IMR-90 (cell line): ENCODE data around the gene ERC2. TPM values are rescaled to one million over a fixed set of nuclear protein-coding genes. Genes with fewer than 3 reads are reported as not detected.

Experiments
- ATAC-seq: fragments of 200-7000 bp; cut with Tn5 transposase; 2 replicates; pipeline ENCODE4 v1.9.1; 2020; ENCODE audit warnings: low read depth, mild to moderate bottlenecking, moderate library complexity
- BruUV-seq: library from RNA; stranded (reverse); fragments of 400-500 nt; replicated peaks from 2 replicates; lab custom pipeline; 2021; lab: Mats Ljungman, UMichigan
- CTCF ChIA-PET: fragments of 300-600 bp; formaldehyde crosslinking; extraction: SDS; loops from one replicate; lab custom pipeline; 2021; ENCODE audit warnings: antibody characterized with exemption; lab: Yijun Ruan, JAX
- POLR2A ChIA-PET: fragments of 300-600 bp; sonication (Branson Sonifier 250); formaldehyde crosslinking; loops from one replicate; lab custom pipeline; 2022; ENCODE audit warnings: antibody characterized with exemption; ENCODE audit not compliant: unreplicated experiment; lab: Charles Lee
- DNase-seq: peaks from one replicate; pipeline ENCODE4 v3.0.0; 2013
- H2AFZ ChIP-seq: replicated peaks from 2 replicates; pipeline ENCODE3; 2013; ENCODE audit warnings: low read length, mild to moderate bottlenecking; ENCODE audit not compliant: poor library complexity
- H2AK5ac ChIP-seq: 2 replicates; pipeline ENCODE4 v1.6.1; 2013; ENCODE audit warnings: low read depth, low read length, inconsistent platforms
- H2AK9ac ChIP-seq: replicated peaks from 2 replicates; pipeline ENCODE3; 2013; ENCODE audit warnings: mild to moderate bottlenecking, low read depth, low read length, moderate library complexity; ENCODE audit not compliant: poor library complexity
- H2BK120ac ChIP-seq: 2 replicates; pipeline ENCODE4 v1.6.1; 2013; ENCODE audit warnings: low read depth, low read length, inconsistent platforms
- H2BK15ac ChIP-seq: 3 replicates; pipeline ENCODE4 v1.6.1; 2013; ENCODE audit warnings: low read depth, low read length, inconsistent platforms
- H2BK20ac ChIP-seq: 2 replicates; pipeline ENCODE4 v1.6.1; 2013; ENCODE audit warnings: low read depth, mild to moderate bottlenecking, inconsistent platforms, low read length, moderate library complexity
- H2BK5ac ChIP-seq: 2 replicates; pipeline ENCODE4 v1.6.1; 2013; ENCODE audit warnings: mild to moderate bottlenecking, low read depth, low read length, inconsistent platforms; ENCODE audit not compliant: poor library complexity, severe bottlenecking
- H3K14ac ChIP-seq: replicated peaks from 2 replicates; pipeline ENCODE4 v1.6.1; 2013; ENCODE audit warnings: low read depth, low read length, inconsistent platforms
- H3K18ac ChIP-seq: 2 replicates; pipeline ENCODE4 v1.6.1; 2013; ENCODE audit warnings: low read depth, low read length, control low read depth
- H3K23ac ChIP-seq: 2 replicates; pipeline ENCODE4 v1.6.1; 2013; ENCODE audit warnings: low read depth, low read length, inconsistent platforms
- H3K27ac ChIP-seq: 2 replicates; pipeline ENCODE4 v1.5.1; 2013; ENCODE audit warnings: mild to moderate bottlenecking, control low read depth, low read length; ENCODE audit not compliant: insufficient read depth
- H3K27me3 ChIP-seq: 2 replicates; pipeline ENCODE4 v1.6.1; 2013; ENCODE audit warnings: low read length; ENCODE audit not compliant: control insufficient read depth, insufficient read depth
- H3K36me3 ChIP-seq: 2 replicates; pipeline ENCODE4 v1.6.1; 2013; ENCODE audit warnings: low read length, mixed read lengths; ENCODE audit not compliant: control insufficient read depth, insufficient read depth
- H3K4ac ChIP-seq: 2 replicates; pipeline ENCODE4 v1.6.1; 2013; ENCODE audit warnings: low read depth, low read length, inconsistent platforms
- H3K4me1 ChIP-seq: 2 replicates; pipeline ENCODE4 v1.6.1; 2013; ENCODE audit warnings: low read length, mixed read lengths; ENCODE audit not compliant: control insufficient read depth, insufficient read depth
- H3K4me2 ChIP-seq: 2 replicates; pipeline ENCODE4 v1.6.1; 2013; ENCODE audit warnings: low read depth, mild to moderate bottlenecking, control low read depth, low read length, moderate library complexity
- H3K4me3 ChIP-seq: 2 replicates; pipeline ENCODE4 v1.5.1; 2013; ENCODE audit warnings: low read depth, mild to moderate bottlenecking, control low read depth, low read length, moderate library complexity; ENCODE audit not compliant: insufficient read depth
- H3K56ac ChIP-seq: 2 replicates; pipeline ENCODE4 v1.6.1; 2013; ENCODE audit warnings: low read length, inconsistent platforms; ENCODE audit not compliant: insufficient read depth; ENCODE audit errors: extremely low read depth
- H3K79me1 ChIP-seq, 2 experiments: 2 replicates each; pipeline ENCODE4 v1.6.1; 2013; ENCODE audit warnings: low read length in 2 of 2, inconsistent platforms in 1 of 2, low read depth in 1 of 2
- H3K9ac ChIP-seq: 2 replicates; pipeline ENCODE4 v1.6.1; 2013; ENCODE audit warnings: low read depth, low read length, control low read depth
- H3K9me1 ChIP-seq: 2 replicates; pipeline ENCODE4 v1.6.1; 2013; ENCODE audit warnings: low read length, inconsistent platforms; ENCODE audit not compliant: insufficient read depth
- H3K9me3 ChIP-seq: 2 replicates; pipeline ENCODE4 v1.6.1; 2013; ENCODE audit warnings: low read length; ENCODE audit not compliant: control insufficient read depth, insufficient read depth
- H4K20me1 ChIP-seq: 2 replicates; pipeline ENCODE4 v1.6.1; 2013; ENCODE audit warnings: low read length, inconsistent platforms; ENCODE audit not compliant: insufficient read depth
- H4K5ac ChIP-seq: 2 replicates; pipeline ENCODE4 v1.6.1; 2013; ENCODE audit warnings: mild to moderate bottlenecking, low read depth, low read length, control low read depth
- H4K8ac ChIP-seq, 2 experiments: 2 replicates each; pipeline ENCODE4 v1.6.1; 2013; ENCODE audit warnings: low read depth in 2 of 2, low read length in 2 of 2, control low read depth in 1 of 2, inconsistent platforms in 1 of 2
- H4K91ac ChIP-seq: 2 replicates; pipeline ENCODE4 v1.6.1; 2013; ENCODE audit warnings: low read depth, low read length, inconsistent platforms; ENCODE audit not compliant: insufficient read depth
- CHD1 ChIP-seq: IDR thresholded peaks from 2 replicates; pipeline ENCODE4 v1.6.1; 2012; ENCODE audit warnings: low read depth, low read length, improper control_type of control experiment
- CTCF ChIP-seq: conservative IDR thresholded peaks from 2 replicates; pipeline ENCODE4 v1.5.1; 2012; ENCODE audit warnings: mild to moderate bottlenecking, low read depth, low read length, improper control_type of control experiment
- FOS ChIP-seq: fragments of 150-350 bp; IDR thresholded peaks from 2 replicates; pipeline ENCODE4 v1.6.1; 2016; ENCODE audit warnings: low read depth, low read length
- NFE2L2 ChIP-seq: fragments of 150-350 bp; IDR thresholded peaks from 2 replicates; pipeline ENCODE4 v1.6.1; 2016; ENCODE audit warnings: low read depth, mild to moderate bottlenecking, low read length
- RAD21 ChIP-seq: IDR thresholded peaks from 2 replicates; pipeline ENCODE4 v1.6.1; 2012; ENCODE audit warnings: low read length, improper control_type of control experiment
- SMC3 ChIP-seq: fragments of 150-350 bp; IDR thresholded peaks from 2 replicates; pipeline ENCODE4 v1.6.1; 2016; ENCODE audit warnings: low read depth, mild to moderate bottlenecking, antibody characterized with exemption, low read length, moderate library complexity
- USF2 ChIP-seq: fragments of 150-350 bp; IDR thresholded peaks from 2 replicates; pipeline ENCODE4 v1.6.1; 2017; ENCODE audit warnings: mild to moderate bottlenecking, antibody characterized with exemption, low read length, low read depth
- WGBS, 2 experiments: methylation state at CpG; one replicate each; pipeline versions ENCODE4 v1.1.5 to v1.1.7; 2013; ENCODE audit warnings: missing lambda C conversion rate in 2 of 2; ENCODE audit not compliant: insufficient read length in 1 of 2; ENCODE audit errors: extremely low coverage in 2 of 2; 5-methylcytosine and 5-hydroxymethylcytosine counted together
- dilution Hi-C: fragments of 300-500 bp; cut with HindIII; formaldehyde crosslinking; loops from one replicate; pipeline ENCODE4 v1.14.3; 2018; ENCODE audit warnings: low sequenced_read_pairs; ENCODE audit not compliant: unreplicated experiment
- in situ Hi-C: fragments of 300-500 bp; cut with MboI; formaldehyde crosslinking; loops from 3 replicates; pipeline ENCODE4 v1.14.3; 2019; ENCODE audit warnings: low sequenced_read_pairs, inconsistent platforms, mixed read lengths
- intact Hi-C: fragments of 100-400 bp; cut with micrococcal nuclease; formaldehyde crosslinking; loops from 2 replicates; pipeline ENCODE4 v1.10.0; 2022
- polyA plus RNA-seq, 3 experiments: library from polyadenylated mRNA; depleted of rRNA; stranded (reverse); fragments of >200 nt; gene quantifications; 2 replicates each; pipeline ENCODE4 v1.2.3, GENCODE V29; 2012; ENCODE audit warnings: low replicate concordance in 1 of 3
- total RNA-seq: library from RNA; depleted of rRNA; stranded (reverse); fragments of >200 nt; gene quantifications from 2 replicates; pipeline ENCODE4 v1.2.3, GENCODE V29; 2012

The ERC2 gene
- total and polyA plus RNA-seq, 2 of the 4 experiments (the other 2 are of a cell fraction): 0.17 to 0.18 TPM

GRCh38 chr3:55899887-55900286, 568.4 kb downstream of the ERC2 start:
- Histone ChIP-seq H3K9me1 (no peaks in the 10 kb centered on the region), H2BK5ac (no peak overlapping the region), H2BK15ac (no peak overlapping the region), H4K8ac (no peak overlapping the region), H4K20me1 (no peaks in the 10 kb centered on the region), H2AK5ac (no peak overlapping the region), H3K27me3 (peaks cover 11% of the 10 kb centered on the region), H3K23ac (no peak overlapping the region), H2BK120ac (no peak overlapping the region), H3K14ac (no peak overlapping the region), H3K4me1 (no peaks in the 10 kb centered on the region), H2AK9ac (no peak overlapping the region), H3K4me2 (no peak overlapping the region), H3K9me3 (no peaks in the 10 kb centered on the region), H3K56ac (no peak overlapping the region), H3K27ac (no peak overlapping the region), H4K5ac (no peak overlapping the region), H2BK20ac (no peak overlapping the region), H3K18ac (no peak overlapping the region), H2AFZ (no peak overlapping the region), H3K4me3 (no peak overlapping the region), H4K91ac (no peak overlapping the region), H3K4ac (no peak overlapping the region), H3K9ac (no peak overlapping the region), H3K79me1 (no peaks in the 10 kb centered on the region), H3K36me3 (no peaks in the 10 kb centered on the region)
- no TSS peak for BruUV-seq
- dilution Hi-C loops: no loop called here
- CTCF ChIA-PET: interaction anchor here (0.6 to 0.7 kb wide), 3 partner anchors 22 to 1486 kb away, joined by 3 read pairs; no protein-coding TSS in a partner anchor
- DNase-seq: no peak
- intact Hi-C loops: loop anchor here (5.0 to 10.0 kb wide), 8 partner anchors 142 to 1473 kb away; no protein-coding TSS in a partner anchor
- POLR2A ChIA-PET: no interaction called here
- in situ Hi-C loops: loop anchor here (10.0 kb wide), 2 partner anchors 415 to 1055 kb away; partner anchors contain the start of gene WNT5A
- TF ChIP-seq RAD21: 0 out of 2 replicates have a peak, but pooled peaks have one; percentile 3
- no peak for TF ChIP-seq NFE2L2
- no peak for TF ChIP-seq CHD1
- TF ChIP-seq USF2: no peak
- TF ChIP-seq FOS: no peak
- TF ChIP-seq CTCF: peak; percentile 26; the same call in 1 of the 2 replicates
- peak; percentile 8; the same call in 1 of the 2 replicates for TF ChIP-seq SMC3
- no CpG with 5 or more reads among the region's 3 CpGs for WGBS, 2 experiments
- no peak for ATAC-seq
